K562 (cell line): ENCODE measurements around the gene SPATA17. TPM values are rescaled to one million over a fixed set of nuclear protein-coding genes. Genes with fewer than 3 reads are reported as not detected.

Source experiments
- BRD9 ChIP-seq: fragments of 450-650 bp; IDR thresholded peaks from 2 replicates; pipeline ENCODE4 v1.6.1; 2018; ENCODE audit warnings: low read depth; ENCODE audit not compliant: partially characterized antibody
- CTCFL ChIP-seq: IDR thresholded peaks from 2 replicates; pipeline ENCODE4 v1.6.1; 2011; ENCODE audit warnings: borderline replicate concordance, low read depth, mild to moderate bottlenecking, moderate library complexity, low read length; ENCODE audit not compliant: insufficient read depth, poor library complexity, severe bottlenecking
- CUX1 ChIP-seq: fragments of 200-800 bp; sonication (Bioruptor generic); IDR thresholded peaks from 2 replicates; pipeline ENCODE4 v1.6.1; 2016; ENCODE audit warnings: missing genetic modification characterization, missing compliant biosample characterization
- HMG20B ChIP-seq: fragments of 250-450 bp; sonication (Bioruptor Pico); IDR thresholded peaks from 2 replicates; pipeline ENCODE4 v1.5.0; 2021; ENCODE audit warnings: mild to moderate bottlenecking
- LEF1 ChIP-seq: fragments of 450-650 bp; IDR thresholded peaks from 2 replicates; pipeline ENCODE4 v1.6.1; 2016; ENCODE audit warnings: mild to moderate bottlenecking
- ZNF512 ChIP-seq: IDR thresholded peaks from 2 replicates; pipeline ENCODE4 v1.6.1; 2016; ENCODE audit warnings: missing genetic modification characterization, missing compliant biosample characterization
- ZZZ3 ChIP-seq: fragments of 450-650 bp; IDR thresholded peaks from 2 replicates; pipeline ENCODE4 v1.6.1; 2016; ENCODE audit warnings: antibody characterized with exemption, mild to moderate bottlenecking, moderate library complexity
- polyA plus RNA-seq, 8 experiments: library from polyadenylated mRNA; depleted of rRNA in 4 of 8; stranded (reverse) in 5 of 8; unstranded in 3 of 8; fragments of >200 nt; fragmentation: Nextera tagmentation in 2 of 8; fragmentation: Illumina TruSeq in 1 of 8; extraction: Ambion mirVana in 2 of 8; extraction: Trizol in 1 of 8; gene quantifications; 2 replicates each; pipeline versions ENCODE4 v1.2.1 to v1.2.3, GENCODE V29; 2011 to 2014; ENCODE audit warnings: inconsistent platforms in 1 of 8, missing spikeins in 1 of 8
- total RNA-seq, 7 experiments: library from RNA; depleted of rRNA in 6 of 7; stranded (reverse); fragments of >200 nt in 6 of 7; fragmentation: Illumina TruSeq in 2 of 7; extraction: Trizol in 2 of 7; gene quantifications; 2 replicates each; pipeline versions ENCODE4 v1.2.1 to v1.2.3, GENCODE V29; 2011 to 2021; ENCODE audit warnings: low replicate concordance in 1 of 7

The SPATA17 gene
- total and polyA plus RNA-seq, 9 of the 15 experiments (the other 6 are each of a cell fraction or from before 2014, with no cell fraction given) = 0.04 to 0.11 TPM; not detected in 7

- TF ChIP-seq ZNF512 (tag) (no peak), ZZZ3 (no peak), HMG20B (no peak), CTCFL (no peak), LEF1 (no peak), CUX1 (CRISPR knock-in tag) (no peak), BRD9 (no peak)
Observed at GRCh38 chr1:217895841-217896240, 264.7 kb downstream of the SPATA17 start (continued).
